GM12878 (cell line): Measurements from ENCODE around the gene RAD51B. TPM values are rescaled to one million over a fixed set of nuclear protein-coding genes. Genes with fewer than 3 reads are reported as not detected.

Experiments used
- ATF7 ChIP-seq: fragments of 450-650 bp; IDR thresholded peaks from 2 replicates; pipeline ENCODE4 v1.6.1; 2016; ENCODE audit warnings: low read depth, mild to moderate bottlenecking
- BHLHE40 ChIP-seq, 2 experiments: fragments of 450-650 bp in 1 of 2; IDR thresholded peaks; 2 replicates each; pipeline ENCODE4 v1.6.1; 2011 to 2017; ENCODE audit warnings: low read depth in 2 of 2, borderline replicate concordance in 1 of 2, improper control_type of control experiment in 1 of 2, low read length in 1 of 2, mild to moderate bottlenecking in 1 of 2
- DPF2 ChIP-seq: fragments of 450-650 bp; IDR thresholded peaks from 2 replicates; pipeline ENCODE4 v1.6.1; 2017; ENCODE audit warnings: mild to moderate bottlenecking
- EGR1 ChIP-seq, 2 experiments: IDR thresholded peaks; 1 replicate in 1 of 2; 2 replicates in 1 of 2; pipeline ENCODE4 v1.6.1; 2011 to 2012; ENCODE audit warnings: low read depth in 2 of 2, low read length in 2 of 2, borderline replicate concordance in 1 of 2, mild to moderate bottlenecking in 1 of 2, moderate library complexity in 1 of 2
- EP300 ChIP-seq, 2 experiments: fragments of 150-350 bp in 1 of 2; IDR thresholded peaks; 2 replicates each; pipeline ENCODE4 v1.6.1; 2011 to 2012; ENCODE audit warnings: low read depth in 2 of 2, low read length in 2 of 2, borderline replicate concordance in 1 of 2, improper control_type of control experiment in 1 of 2, inconsistent platforms in 1 of 2; ENCODE audit not compliant: control insufficient read depth in 1 of 2
- ESRRA ChIP-seq: IDR thresholded peaks from 2 replicates; pipeline ENCODE4 v1.6.1; 2012; ENCODE audit warnings: mild to moderate bottlenecking, low read length, improper control_type of control experiment
- HDAC2 ChIP-seq: fragments of 200-600 bp; sonication (generic); IDR thresholded peaks from 2 replicates; pipeline ENCODE4 v1.6.1; 2017
- IKZF1 ChIP-seq: fragments of 450-650 bp; conservative IDR thresholded peaks from 2 replicates; pipeline ENCODE4 v1.6.1; 2017; ENCODE audit warnings: antibody characterized with exemption, mild to moderate bottlenecking
- IRF4 ChIP-seq: IDR thresholded peaks from 2 replicates; pipeline ENCODE4 v1.6.1; 2011; ENCODE audit warnings: low read depth, low read length
- KAT2A ChIP-seq: conservative IDR thresholded peaks from 2 replicates; pipeline ENCODE4 v1.6.1; 2011; ENCODE audit warnings: low read depth, low read length; ENCODE audit not compliant: control insufficient read depth
- MEF2B ChIP-seq: fragments of 450-650 bp; IDR thresholded peaks from 2 replicates; pipeline ENCODE4 v1.6.1; 2018; ENCODE audit warnings: mild to moderate bottlenecking, moderate library complexity; ENCODE audit not compliant: partially characterized antibody, poor library complexity, severe bottlenecking
- MTA2 ChIP-seq: fragments of 450-650 bp; IDR thresholded peaks from 2 replicates; pipeline ENCODE4 v1.6.1; 2016; ENCODE audit warnings: low read depth, mild to moderate bottlenecking, moderate library complexity
- NFIC ChIP-seq: IDR thresholded peaks from 2 replicates; pipeline ENCODE4 v1.6.1; 2012; ENCODE audit warnings: low read depth, mild to moderate bottlenecking, inconsistent platforms, low read length, moderate library complexity
- POU2F2 ChIP-seq: IDR thresholded peaks from 3 replicates; pipeline ENCODE4 v1.6.1; 2011; ENCODE audit warnings: low read depth, mild to moderate bottlenecking, low read length, borderline replicate concordance
- SMAD1 ChIP-seq: fragments of 450-650 bp; IDR thresholded peaks from 2 replicates; pipeline ENCODE4 v1.6.1; 2018; ENCODE audit warnings: mild to moderate bottlenecking, low read depth; ENCODE audit not compliant: partially characterized antibody
- SMC3 ChIP-seq: IDR thresholded peaks from 2 replicates; pipeline ENCODE4 v1.6.1; 2011; ENCODE audit warnings: low read length, improper control_type of control experiment, borderline replicate concordance
- SP1 ChIP-seq: IDR thresholded peaks from one replicate; pipeline ENCODE4 v1.6.1; 2011; ENCODE audit warnings: low read depth, low read length
- SUPT20H ChIP-seq: IDR thresholded peaks from 2 replicates; pipeline ENCODE4 v1.6.1; 2011; ENCODE audit warnings: low read depth, mild to moderate bottlenecking, low read length, moderate library complexity, borderline replicate concordance; ENCODE audit not compliant: control insufficient read depth
- TCF12 ChIP-seq: IDR thresholded peaks from 2 replicates; pipeline ENCODE4 v1.6.1; 2011; ENCODE audit warnings: low read depth, mild to moderate bottlenecking, low read length
- polyA plus RNA-seq, 11 experiments: library from polyadenylated mRNA; depleted of rRNA in 4 of 11; unstranded in 6 of 11; stranded (reverse) in 5 of 11; fragments of >200 nt; fragmentation: Nextera tagmentation in 4 of 11; fragmentation: Illumina TruSeq in 1 of 11; extraction: Ambion mirVana in 4 of 11; extraction: Trizol in 1 of 11; gene quantifications; 1 replicate in 1 of 11; 2 replicates in 10 of 11; pipeline versions ENCODE4 v1.2.1 to v1.2.3, GENCODE V29; 2011 to 2016; ENCODE audit warnings: inconsistent platforms in 2 of 11, missing spikeins in 2 of 11, low read depth in 1 of 11
- total RNA-seq, 4 experiments: library from RNA; depleted of rRNA in 3 of 4; stranded (reverse); fragments of >200 nt in 3 of 4; fragmentation: Illumina TruSeq in 1 of 4; extraction: Trizol in 1 of 4; gene quantifications; 2 replicates each; pipeline versions ENCODE4 v1.2.1 to v1.2.3, GENCODE V29; 2013 to 2021
- TF ChIP-seq, protein P1 (sequence below): IDR thresholded peaks from 2 replicates; pipeline ENCODE4 v1.6.1; 2011; ENCODE audit warnings: mild to moderate bottlenecking, low read depth, low read length, moderate library complexity; ENCODE audit not compliant: insufficient replicate concordance
- TF ChIP-seq, protein P2 (sequence below): fragments of 450-650 bp; IDR thresholded peaks from 2 replicates; pipeline ENCODE4 v1.6.1; 2016; ENCODE audit warnings: mild to moderate bottlenecking
- TF ChIP-seq, protein P3 (sequence below): fragments of 450-650 bp; IDR thresholded peaks from 2 replicates; pipeline ENCODE4 v1.6.1; 2014; ENCODE audit warnings: mild to moderate bottlenecking
- TF ChIP-seq, protein P4 (sequence below): IDR thresholded peaks from 2 replicates; pipeline ENCODE4 v1.6.1; 2012; ENCODE audit warnings: low read depth, low read length, improper control_type of control experiment
- TF ChIP-seq, protein P5 (sequence below): IDR thresholded peaks from 2 replicates; pipeline ENCODE4 v1.6.1; 2012; ENCODE audit warnings: low read length, inconsistent platforms

RAD51B gene
- total and polyA plus RNA-seq, 10 of the 15 experiments (the other 5 are each of a cell fraction or from before 2014, with no cell fraction given): 9.8 to 26.8 (median 21.3) TPM

DNA sequence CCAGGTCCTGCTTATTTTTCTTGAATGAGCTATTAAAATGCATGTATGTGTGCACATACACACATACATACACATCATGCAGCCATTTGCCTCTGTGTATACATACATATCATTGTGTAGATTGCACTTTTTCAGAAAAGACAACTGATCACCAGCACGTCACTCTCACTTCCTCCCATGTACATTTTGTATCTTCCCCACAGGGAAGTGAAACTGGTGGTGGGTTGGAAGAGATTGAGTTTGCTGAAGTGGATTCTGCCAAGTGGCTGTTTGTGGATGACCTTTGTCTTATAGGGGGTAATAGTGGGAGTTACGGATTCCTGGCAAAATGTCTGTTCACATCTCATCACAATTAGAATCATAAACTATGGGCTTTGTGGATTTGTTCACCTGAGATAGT is 448.6 kb downstream of the RAD51B start (continued):
- TF ChIP-seq POU2F2 (peak; percentile 95; the same call in 2 of the 3 replicates), NFIC (peak; percentile 100), IRF4 (peak; percentile 100), MEF2B (peak; percentile 74), IKZF1 (peak; percentile 99), SP1 (peak; percentile 85), HDAC2 (no peak), ESRRA (no peak; the same call in 1 of the 2 replicates), DPF2 (peak; percentile 99), EP300 (IDR thresholded peaks at IDR 0.05; ENCODE audit: borderline replicate concordance in 1 of 2, control insufficient read depth in 1 of 2, low read depth in 2 of 2, low read length in 2 of 2) (peak; percentile 93 to 100; a peak in 3 of 4 replicates), ATF7 (peak; percentile 95), EGR1 (IDR thresholded peaks at IDR 0.05; ENCODE audit: borderline replicate concordance in 1 of 2, low read depth in 2 of 2, low read length in 2 of 2) (peak in 1 of 2 experiments; percentile 65; a peak in 1 of 3 replicates), SMAD1 (peak; percentile 39), MTA2 (peak; percentile 93), KAT2A (no peak), BHLHE40 (IDR thresholded peaks at IDR 0.05; ENCODE audit: borderline replicate concordance in 1 of 2, low read depth in 2 of 2, low read length in 1 of 2) (peak; percentile 75 to 84), SMC3 (peak; percentile 19; the same call in 1 of the 2 replicates), SUPT20H (no peak), TCF12 (0 out of 2 replicates have a peak, but pooled peaks have one; percentile 64)
- TF ChIP-seq, protein P1, sequence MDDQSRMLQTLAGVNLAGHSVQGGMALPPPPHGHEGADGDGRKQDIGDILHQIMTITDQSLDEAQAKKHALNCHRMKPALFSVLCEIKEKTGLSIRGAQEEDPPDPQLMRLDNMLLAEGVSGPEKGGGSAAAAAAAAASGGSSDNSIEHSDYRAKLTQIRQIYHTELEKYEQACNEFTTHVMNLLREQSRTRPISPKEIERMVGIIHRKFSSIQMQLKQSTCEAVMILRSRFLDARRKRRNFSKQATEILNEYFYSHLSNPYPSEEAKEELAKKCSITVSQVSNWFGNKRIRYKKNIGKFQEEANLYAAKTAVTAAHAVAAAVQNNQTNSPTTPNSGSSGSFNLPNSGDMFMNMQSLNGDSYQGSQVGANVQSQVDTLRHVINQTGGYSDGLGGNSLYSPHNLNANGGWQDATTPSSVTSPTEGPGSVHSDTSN: peak; percentile 64
- TF ChIP-seq, protein P2, sequence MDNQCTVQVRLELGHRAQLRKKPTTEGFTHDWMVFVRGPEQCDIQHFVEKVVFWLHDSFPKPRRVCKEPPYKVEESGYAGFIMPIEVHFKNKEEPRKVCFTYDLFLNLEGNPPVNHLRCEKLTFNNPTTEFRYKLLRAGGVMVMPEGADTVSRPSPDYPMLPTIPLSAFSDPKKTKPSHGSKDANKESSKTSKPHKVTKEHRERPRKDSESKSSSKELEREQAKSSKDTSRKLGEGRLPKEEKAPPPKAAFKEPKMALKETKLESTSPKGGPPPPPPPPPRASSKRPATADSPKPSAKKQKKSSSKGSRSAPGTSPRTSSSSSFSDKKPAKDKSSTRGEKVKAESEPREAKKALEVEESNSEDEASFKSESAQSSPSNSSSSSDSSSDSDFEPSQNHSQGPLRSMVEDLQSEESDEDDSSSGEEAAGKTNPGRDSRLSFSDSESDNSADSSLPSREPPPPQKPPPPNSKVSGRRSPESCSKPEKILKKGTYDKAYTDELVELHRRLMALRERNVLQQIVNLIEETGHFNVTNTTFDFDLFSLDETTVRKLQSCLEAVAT: peak; percentile 80; the same call in 1 of the 2 replicates
- TF ChIP-seq, protein P3, sequence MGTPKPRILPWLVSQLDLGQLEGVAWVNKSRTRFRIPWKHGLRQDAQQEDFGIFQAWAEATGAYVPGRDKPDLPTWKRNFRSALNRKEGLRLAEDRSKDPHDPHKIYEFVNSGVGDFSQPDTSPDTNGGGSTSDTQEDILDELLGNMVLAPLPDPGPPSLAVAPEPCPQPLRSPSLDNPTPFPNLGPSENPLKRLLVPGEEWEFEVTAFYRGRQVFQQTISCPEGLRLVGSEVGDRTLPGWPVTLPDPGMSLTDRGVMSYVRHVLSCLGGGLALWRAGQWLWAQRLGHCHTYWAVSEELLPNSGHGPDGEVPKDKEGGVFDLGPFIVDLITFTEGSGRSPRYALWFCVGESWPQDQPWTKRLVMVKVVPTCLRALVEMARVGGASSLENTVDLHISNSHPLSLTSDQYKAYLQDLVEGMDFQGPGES: no peak
- TF ChIP-seq, protein P4, sequence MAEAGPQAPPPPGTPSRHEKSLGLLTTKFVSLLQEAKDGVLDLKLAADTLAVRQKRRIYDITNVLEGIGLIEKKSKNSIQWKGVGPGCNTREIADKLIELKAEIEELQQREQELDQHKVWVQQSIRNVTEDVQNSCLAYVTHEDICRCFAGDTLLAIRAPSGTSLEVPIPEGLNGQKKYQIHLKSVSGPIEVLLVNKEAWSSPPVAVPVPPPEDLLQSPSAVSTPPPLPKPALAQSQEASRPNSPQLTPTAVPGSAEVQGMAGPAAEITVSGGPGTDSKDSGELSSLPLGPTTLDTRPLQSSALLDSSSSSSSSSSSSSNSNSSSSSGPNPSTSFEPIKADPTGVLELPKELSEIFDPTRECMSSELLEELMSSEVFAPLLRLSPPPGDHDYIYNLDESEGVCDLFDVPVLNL: no peak
- TF ChIP-seq, protein P5, sequence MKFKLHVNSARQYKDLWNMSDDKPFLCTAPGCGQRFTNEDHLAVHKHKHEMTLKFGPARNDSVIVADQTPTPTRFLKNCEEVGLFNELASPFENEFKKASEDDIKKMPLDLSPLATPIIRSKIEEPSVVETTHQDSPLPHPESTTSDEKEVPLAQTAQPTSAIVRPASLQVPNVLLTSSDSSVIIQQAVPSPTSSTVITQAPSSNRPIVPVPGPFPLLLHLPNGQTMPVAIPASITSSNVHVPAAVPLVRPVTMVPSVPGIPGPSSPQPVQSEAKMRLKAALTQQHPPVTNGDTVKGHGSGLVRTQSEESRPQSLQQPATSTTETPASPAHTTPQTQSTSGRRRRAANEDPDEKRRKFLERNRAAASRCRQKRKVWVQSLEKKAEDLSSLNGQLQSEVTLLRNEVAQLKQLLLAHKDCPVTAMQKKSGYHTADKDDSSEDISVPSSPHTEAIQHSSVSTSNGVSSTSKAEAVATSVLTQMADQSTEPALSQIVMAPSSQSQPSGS: peak; percentile 98
